Caco-2 (cell line): ENCODE results near the gene FRAS1. TPM values are rescaled to one million over a fixed set of nuclear protein-coding genes. Genes with fewer than 3 reads are reported as not detected.

Experiments
- BruUV-seq: library from RNA; stranded (reverse); fragments of 400-500 nt; replicated peaks from 2 replicates; lab custom pipeline; 2021; lab: Mats Ljungman, UMichigan
- CTCF ChIA-PET: fragments of 300-600 bp; sonication (Branson Sonifier 250); formaldehyde crosslinking; loops from one replicate; lab custom pipeline; 2022; ENCODE audit warnings: antibody characterized with exemption; lab: Charles Lee
- POLR2A ChIA-PET: fragments of 300-600 bp; sonication (Branson Sonifier 250); formaldehyde crosslinking; loops from one replicate; lab custom pipeline; 2022; ENCODE audit warnings: antibody characterized with exemption; lab: Charles Lee
- DNase-seq, 2 experiments: peaks; one replicate each; pipeline versions ENCODE4 v3.0.0 to v3.0.0-alpha.2; 2020 to 2022
- H3K27me3 ChIP-seq: replicated peaks from 2 replicates; pipeline ENCODE4 v1.6.0; 2011; ENCODE audit warnings: low read length; ENCODE audit not compliant: control insufficient read depth, insufficient read depth
- H3K36me3 ChIP-seq: 2 replicates; pipeline ENCODE4 v1.5.1; 2011; ENCODE audit warnings: low read length; ENCODE audit not compliant: control insufficient read depth, insufficient read depth
- H3K4me1 ChIP-seq: fragments of 250-450 bp; sonication (Bioruptor Pico); 2 replicates; pipeline ENCODE4 v1.5.1; 2020; ENCODE audit warnings: mild to moderate bottlenecking
- H3K4me3 ChIP-seq: 2 replicates; pipeline ENCODE4 v1.5.1; 2011; ENCODE audit warnings: low read depth, mild to moderate bottlenecking, control low read depth, low read length
- H3K9me3 ChIP-seq: fragments of 250-450 bp; sonication (Bioruptor Pico); 2 replicates; pipeline ENCODE4 v1.5.1; 2020; ENCODE audit warnings: mild to moderate bottlenecking, moderate library complexity
- H3K27ac Mint-ChIP-seq: one replicate; pipeline ENCODE4 v1.8.0; 2022; ENCODE audit warnings: mixed read lengths; ENCODE audit not compliant: unreplicated experiment
- H3K27me3 Mint-ChIP-seq: one replicate; pipeline ENCODE4 v1.8.0; 2022; ENCODE audit warnings: mixed read lengths; ENCODE audit not compliant: insufficient read depth, unreplicated experiment
- H3K36me3 Mint-ChIP-seq: one replicate; pipeline ENCODE4 v1.8.0; 2022; ENCODE audit warnings: mild to moderate bottlenecking, mixed read lengths; ENCODE audit not compliant: insufficient read depth, unreplicated experiment
- H3K4me1 Mint-ChIP-seq: one replicate; pipeline ENCODE4 v1.8.0; 2022; ENCODE audit warnings: low read depth, mixed read lengths; ENCODE audit not compliant: unreplicated experiment
- H3K4me3 Mint-ChIP-seq: one replicate; pipeline ENCODE4 v1.8.0; 2022; ENCODE audit warnings: mild to moderate bottlenecking, moderate library complexity, mixed read lengths; ENCODE audit not compliant: unreplicated experiment
- H3K9me3 Mint-ChIP-seq: one replicate; pipeline ENCODE4 v1.8.0; 2022; ENCODE audit warnings: mixed read lengths; ENCODE audit not compliant: unreplicated experiment
- intact Hi-C: fragments of 100-400 bp; cut with micrococcal nuclease; formaldehyde crosslinking; loops from one replicate; pipeline ENCODE4 v1.10.0; 2022; ENCODE audit not compliant: unreplicated experiment
- total RNA-seq: library from RNA; stranded (reverse); gene quantifications from 2 replicates; pipeline ENCODE4 v1.2.3, GENCODE V29; 2022
- TF ChIP-seq, protein P1 (sequence below), 2 experiments: fragments of 200-600 bp in 1 of 2; IDR thresholded peaks; 1 replicate in 1 of 2; 2 replicates in 1 of 2; pipeline versions ENCODE4 v1.5.1 to v1.8.0; 2011 to 2022; ENCODE audit warnings: antibody characterized with exemption in 1 of 2, control low read depth in 1 of 2, inconsistent platforms in 1 of 2, low read depth in 1 of 2, low read length in 1 of 2, mild to moderate bottlenecking in 1 of 2, moderate library complexity in 1 of 2; ENCODE audit not compliant: insufficient read depth in 1 of 2, severe bottlenecking in 1 of 2, unreplicated experiment in 1 of 2

The FRAS1 gene
- total RNA-seq, 1 experiment from 2014 or later = 40.8 TPM

DNA sequence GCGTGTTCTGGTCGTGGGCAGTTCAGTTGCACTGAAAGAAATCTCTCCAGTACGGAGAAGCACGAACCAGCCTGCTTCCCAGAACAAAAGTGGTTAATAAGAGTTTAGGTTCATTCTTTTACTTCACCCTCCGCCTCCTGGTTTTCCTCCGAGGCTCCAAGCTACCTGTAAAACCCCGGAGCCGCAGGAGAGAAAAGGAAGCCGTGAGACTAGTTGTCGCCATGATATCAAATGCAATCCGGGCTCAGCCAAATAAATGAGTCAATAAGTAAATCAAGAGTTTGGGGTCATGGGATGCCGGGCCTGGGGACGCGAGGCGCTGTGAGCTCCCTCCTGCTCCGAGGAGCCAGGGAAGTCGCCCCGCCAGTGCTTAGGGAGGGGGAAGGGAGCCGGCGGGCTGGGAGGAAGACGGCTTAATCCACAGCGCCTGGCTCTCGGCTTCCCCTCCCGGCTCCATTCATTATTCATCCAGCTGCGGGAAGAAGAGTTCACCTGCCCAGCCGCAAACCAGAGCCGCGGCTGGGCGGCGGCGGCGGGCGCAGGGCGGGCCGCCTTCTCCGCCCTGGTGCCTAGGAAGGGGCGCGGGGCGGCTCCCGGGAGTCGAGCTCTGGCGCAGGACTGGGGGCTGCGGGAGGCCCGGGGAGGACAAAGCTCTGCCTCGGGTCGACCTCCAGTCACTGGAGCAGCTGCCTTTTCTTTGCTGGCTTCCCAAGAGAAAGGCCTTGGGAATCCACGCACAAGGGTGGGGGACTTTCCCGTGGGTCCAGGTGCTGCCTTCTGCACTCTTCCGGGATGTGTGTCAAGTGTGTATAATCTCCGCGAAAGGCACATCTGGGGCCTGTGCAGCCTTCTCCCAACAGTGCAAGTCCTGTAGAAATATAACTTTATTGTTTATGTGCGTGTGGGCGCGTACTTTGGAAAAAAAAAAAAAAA, 1.7 kb downstream of the FRAS1 start:
- H3K36me3 ChIP-seq = no peaks in the 10 kb centered on the region
- H3K4me3 ChIP-seq = peak overlapping the region; percentile 70
- Mint-ChIP-seq H3K27ac (peak overlapping the region; percentile 82), H3K9me3 (no peaks in the 10 kb centered on the region), H3K4me3 (peak overlapping the region; percentile 88), H3K27me3 (no peaks in the 10 kb centered on the region), H3K4me1 (peaks cover 6% of the 10 kb centered on the region), H3K36me3 (peaks cover 14% of the 10 kb centered on the region)
- POLR2A ChIA-PET = interaction anchor here (0.5 to 0.6 kb wide), 5 partner anchors 8 to 503 kb away, joined by 3 to 4 read pairs (median 3); no protein-coding TSS in a partner anchor
- CTCF ChIA-PET = interaction anchor here (0.6 to 1.8 kb wide), 31 partner anchors 10 to 818 kb away, joined by 3 to 18 read pairs (median 5); no protein-coding TSS in a partner anchor
- H3K27me3 ChIP-seq = no peaks in the 10 kb centered on the region
- peak; percentile 53 to 60 for DNase-seq
- BruUV-seq = no TSS peak
- H3K4me1 ChIP-seq = no peaks in the 10 kb centered on the region; the same call in 1 of the 2 replicates
- H3K9me3 ChIP-seq = no peaks in the 10 kb centered on the region
- intact Hi-C loops = loop anchor here (1.0 to 5.0 kb wide), 9 partner anchors 92 to 508 kb away; no protein-coding TSS in a partner anchor
- TF ChIP-seq, protein P1, sequence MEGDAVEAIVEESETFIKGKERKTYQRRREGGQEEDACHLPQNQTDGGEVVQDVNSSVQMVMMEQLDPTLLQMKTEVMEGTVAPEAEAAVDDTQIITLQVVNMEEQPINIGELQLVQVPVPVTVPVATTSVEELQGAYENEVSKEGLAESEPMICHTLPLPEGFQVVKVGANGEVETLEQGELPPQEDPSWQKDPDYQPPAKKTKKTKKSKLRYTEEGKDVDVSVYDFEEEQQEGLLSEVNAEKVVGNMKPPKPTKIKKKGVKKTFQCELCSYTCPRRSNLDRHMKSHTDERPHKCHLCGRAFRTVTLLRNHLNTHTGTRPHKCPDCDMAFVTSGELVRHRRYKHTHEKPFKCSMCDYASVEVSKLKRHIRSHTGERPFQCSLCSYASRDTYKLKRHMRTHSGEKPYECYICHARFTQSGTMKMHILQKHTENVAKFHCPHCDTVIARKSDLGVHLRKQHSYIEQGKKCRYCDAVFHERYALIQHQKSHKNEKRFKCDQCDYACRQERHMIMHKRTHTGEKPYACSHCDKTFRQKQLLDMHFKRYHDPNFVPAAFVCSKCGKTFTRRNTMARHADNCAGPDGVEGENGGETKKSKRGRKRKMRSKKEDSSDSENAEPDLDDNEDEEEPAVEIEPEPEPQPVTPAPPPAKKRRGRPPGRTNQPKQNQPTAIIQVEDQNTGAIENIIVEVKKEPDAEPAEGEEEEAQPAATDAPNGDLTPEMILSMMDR (IDR thresholded peaks at IDR 0.05; ENCODE audit: insufficient read depth in 1 of 2, low read depth in 1 of 2, low read length in 1 of 2, severe bottlenecking in 1 of 2, unreplicated experiment in 1 of 2) = no peak

DNA sequence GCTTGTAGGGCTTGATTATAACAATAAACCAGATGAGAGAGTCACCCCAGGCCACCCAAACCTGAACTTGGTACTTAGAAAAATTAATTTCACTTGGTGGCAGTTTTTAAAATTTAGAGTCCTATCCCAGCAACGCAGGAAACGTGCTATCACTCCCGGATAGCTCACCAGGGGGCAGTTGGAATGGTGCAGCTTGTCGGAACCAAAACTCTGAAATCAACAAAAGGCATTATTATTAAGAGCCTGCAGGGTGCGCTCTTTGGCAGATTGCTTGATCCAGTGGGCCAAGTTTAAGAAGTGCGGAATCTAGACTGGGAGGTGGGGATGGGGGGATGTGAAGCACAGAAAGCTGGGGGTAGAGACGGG, 2.4 kb downstream of the FRAS1 start:
- peak overlapping the region; percentile 70 for H3K4me3 ChIP-seq
- Mint-ChIP-seq H3K27ac (no peak overlapping the region), H3K4me1 (peaks cover 6% of the 10 kb centered on the region), H3K9me3 (no peaks in the 10 kb centered on the region), H3K36me3 (peaks cover 14% of the 10 kb centered on the region), H3K4me3 (peak overlapping the region; percentile 88), H3K27me3 (no peaks in the 10 kb centered on the region)
- DNase-seq = peak; percentile 74 to 78
- no peaks in the 10 kb centered on the region for H3K9me3 ChIP-seq
- H3K36me3 ChIP-seq = no peaks in the 10 kb centered on the region
- ChIA-PET POLR2A (interaction anchor here (0.5 to 0.6 kb wide), 5 partner anchors 8 to 502 kb away, joined by 3 to 4 read pairs (median 3); no protein-coding TSS in a partner anchor), CTCF (interaction anchor here (0.6 to 1.8 kb wide), 28 partner anchors 10 to 803 kb away, joined by 3 to 18 read pairs (median 5); no protein-coding TSS in a partner anchor)
- no peaks in the 10 kb centered on the region; the same call in 1 of the 2 replicates for H3K4me1 ChIP-seq
- BruUV-seq = no TSS peak
- H3K27me3 ChIP-seq = no peaks in the 10 kb centered on the region
- intact Hi-C loops = loop anchor here (1.0 to 5.0 kb wide), 9 partner anchors 91 to 508 kb away; no protein-coding TSS in a partner anchor
- TF ChIP-seq, protein P1 (IDR thresholded peaks at IDR 0.05; ENCODE audit: insufficient read depth in 1 of 2, low read depth in 1 of 2, low read length in 1 of 2, severe bottlenecking in 1 of 2, unreplicated experiment in 1 of 2) = peak; percentile 70 to 84

DNA sequence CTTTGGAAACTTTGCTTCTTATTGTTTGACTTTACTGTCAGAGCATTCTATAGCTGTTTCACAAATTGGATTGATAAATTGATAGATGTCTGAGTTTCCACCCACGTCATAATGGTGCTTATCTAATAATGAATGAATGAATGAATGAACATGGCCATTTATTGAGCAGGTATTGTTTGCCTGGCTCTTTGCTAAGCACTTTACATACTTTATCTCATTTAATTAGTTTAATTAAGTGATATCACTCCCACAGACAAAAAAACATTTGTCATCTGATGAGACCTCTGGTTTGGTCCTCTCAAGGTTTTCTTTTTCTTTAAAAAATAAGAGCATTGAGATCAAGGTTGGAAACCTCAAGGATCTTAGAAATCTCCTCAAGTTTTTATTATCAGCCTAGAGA, 2.8 kb downstream of the FRAS1 start:
- no TSS peak for BruUV-seq
- Mint-ChIP-seq H3K27me3 (no peaks in the 10 kb centered on the region), H3K4me3 (peak overlapping the region; percentile 88), H3K9me3 (no peaks in the 10 kb centered on the region), H3K4me1 (peaks cover 6% of the 10 kb centered on the region), H3K27ac (no peak overlapping the region), H3K36me3 (peaks cover 14% of the 10 kb centered on the region)
- Histone ChIP-seq H3K4me3 (no peak overlapping the region), H3K36me3 (no peaks in the 10 kb centered on the region), H3K9me3 (no peaks in the 10 kb centered on the region), H3K27me3 (no peaks in the 10 kb centered on the region), H3K4me1 (no peaks in the 10 kb centered on the region; the same call in 1 of the 2 replicates)
- CTCF ChIA-PET = interaction anchor here (0.6 to 1.8 kb wide), 24 partner anchors 9 to 803 kb away, joined by 3 to 18 read pairs (median 6); no protein-coding TSS in a partner anchor
- TF ChIP-seq, protein P1 (IDR thresholded peaks at IDR 0.05; ENCODE audit: insufficient read depth in 1 of 2, low read depth in 1 of 2, low read length in 1 of 2, severe bottlenecking in 1 of 2, unreplicated experiment in 1 of 2) = no peak
- POLR2A ChIA-PET = interaction anchor here (0.5 to 0.6 kb wide), 2 partner anchors 9 to 453 kb away, joined by 3 to 4 read pairs; no protein-coding TSS in a partner anchor
- intact Hi-C loops = loop anchor here (1.0 to 5.0 kb wide), 9 partner anchors 91 to 507 kb away; no protein-coding TSS in a partner anchor
- no peak for DNase-seq
